ENCODE results near the gene HIPK1. TPM values are rescaled to one million over a fixed set of nuclear protein-coding genes. Genes with fewer than 3 reads are reported as not detected.

Gene HIPK1
- total RNA-seq, 1 experiment from 2014 or later = 48.2 TPM

DNA sequence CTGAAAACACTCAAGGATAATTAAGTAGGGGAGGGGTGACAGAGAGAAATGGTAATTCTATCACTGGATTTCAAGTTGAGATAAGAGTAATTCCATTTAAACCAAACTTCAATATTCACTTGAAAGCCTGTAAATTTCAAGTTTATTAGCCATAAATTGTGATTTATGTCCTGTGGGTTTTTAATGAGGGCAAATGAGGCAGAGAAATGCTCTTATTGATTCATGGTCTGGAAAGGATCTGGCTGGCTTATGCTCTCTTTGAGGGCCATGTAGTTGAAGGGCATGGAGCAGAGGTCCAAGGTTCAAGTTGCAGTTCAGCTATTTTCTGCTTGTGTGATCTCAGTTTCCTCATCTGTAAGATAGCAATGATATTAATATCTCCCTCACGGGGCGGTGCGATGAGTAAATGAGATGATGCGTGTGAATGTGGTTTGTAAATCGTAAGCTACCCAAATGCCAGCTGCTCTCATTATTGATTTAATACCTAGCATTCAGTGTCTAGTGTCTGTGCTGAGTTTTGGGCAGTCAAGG, 62.4 kb downstream of the HIPK1 start:
- Mint-ChIP-seq H3K4me1 (ENCODE audit: low read depth, unreplicated experiment) (no peaks in the 10 kb centered on the region), H3K4me3 (ENCODE audit: unreplicated experiment) (no peak overlapping the region), H3K27ac (ENCODE audit: unreplicated experiment) (no peak overlapping the region), H3K9me3 (ENCODE audit: unreplicated experiment) (peaks cover 12% of the 10 kb centered on the region), H3K27me3 (ENCODE audit: insufficient read depth, unreplicated experiment) (no peaks in the 10 kb centered on the region), H3K36me3 (ENCODE audit: insufficient read depth, unreplicated experiment) (no peaks in the 10 kb centered on the region)
- peaks cover 5% of the 10 kb centered on the region for H3K9me3 ChIP-seq
- no peak overlapping the region for H3K4me3 ChIP-seq (ENCODE audit: low read depth, low read length)
- ChIA-PET POLR2A (no interaction called here), CTCF (no interaction called here)
- H3K4me1 ChIP-seq = no peaks in the 10 kb centered on the region
- TF ChIP-seq, protein P1, sequence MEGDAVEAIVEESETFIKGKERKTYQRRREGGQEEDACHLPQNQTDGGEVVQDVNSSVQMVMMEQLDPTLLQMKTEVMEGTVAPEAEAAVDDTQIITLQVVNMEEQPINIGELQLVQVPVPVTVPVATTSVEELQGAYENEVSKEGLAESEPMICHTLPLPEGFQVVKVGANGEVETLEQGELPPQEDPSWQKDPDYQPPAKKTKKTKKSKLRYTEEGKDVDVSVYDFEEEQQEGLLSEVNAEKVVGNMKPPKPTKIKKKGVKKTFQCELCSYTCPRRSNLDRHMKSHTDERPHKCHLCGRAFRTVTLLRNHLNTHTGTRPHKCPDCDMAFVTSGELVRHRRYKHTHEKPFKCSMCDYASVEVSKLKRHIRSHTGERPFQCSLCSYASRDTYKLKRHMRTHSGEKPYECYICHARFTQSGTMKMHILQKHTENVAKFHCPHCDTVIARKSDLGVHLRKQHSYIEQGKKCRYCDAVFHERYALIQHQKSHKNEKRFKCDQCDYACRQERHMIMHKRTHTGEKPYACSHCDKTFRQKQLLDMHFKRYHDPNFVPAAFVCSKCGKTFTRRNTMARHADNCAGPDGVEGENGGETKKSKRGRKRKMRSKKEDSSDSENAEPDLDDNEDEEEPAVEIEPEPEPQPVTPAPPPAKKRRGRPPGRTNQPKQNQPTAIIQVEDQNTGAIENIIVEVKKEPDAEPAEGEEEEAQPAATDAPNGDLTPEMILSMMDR (IDR thresholded peaks at IDR 0.05; ENCODE audit: insufficient read depth in 1 of 2, low read depth in 1 of 2, low read length in 1 of 2, severe bottlenecking in 1 of 2, unreplicated experiment in 1 of 2) = no peak
- H3K27me3 ChIP-seq (replicated peaks; ENCODE audit: control insufficient read depth, insufficient read depth, low read length) = no peaks in the 10 kb centered on the region
- no peak for DNase-seq
- intact Hi-C loops (cut with micrococcal nuclease; ENCODE audit: unreplicated experiment) = no loop called here
- no peaks in the 10 kb centered on the region for H3K36me3 ChIP-seq (ENCODE audit: control insufficient read depth, insufficient read depth, low read length)
- no TSS peak for BruUV-seq (replicated peaks)

DNA sequence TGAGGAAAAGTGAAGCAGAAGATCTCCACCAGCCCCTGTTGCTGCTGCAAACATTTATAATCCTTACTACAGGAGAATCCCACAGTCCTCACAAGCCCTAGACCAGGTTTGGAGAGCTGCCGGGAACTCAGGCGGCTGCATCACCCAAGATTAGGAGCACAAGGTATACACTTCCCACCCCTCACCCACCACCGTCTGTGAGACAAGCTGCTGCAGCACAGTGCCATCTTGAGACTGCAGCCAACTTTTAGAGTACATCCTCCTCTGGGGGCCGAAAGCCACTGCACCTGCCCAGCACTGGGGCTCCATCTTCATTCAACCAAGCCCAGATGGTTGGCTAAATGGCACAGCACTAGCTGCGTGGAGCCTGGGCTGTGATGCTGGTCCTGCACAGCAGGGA, 63.9 kb downstream of the HIPK1 start:
- Mint-ChIP-seq H3K27me3 (ENCODE audit: insufficient read depth, unreplicated experiment) (no peaks in the 10 kb centered on the region), H3K4me3 (ENCODE audit: unreplicated experiment) (no peak overlapping the region), H3K9me3 (ENCODE audit: unreplicated experiment) (no peaks in the 10 kb centered on the region), H3K27ac (ENCODE audit: unreplicated experiment) (no peak overlapping the region), H3K4me1 (ENCODE audit: low read depth, unreplicated experiment) (no peaks in the 10 kb centered on the region), H3K36me3 (ENCODE audit: insufficient read depth, unreplicated experiment) (no peaks in the 10 kb centered on the region)
- H3K4me1 ChIP-seq = no peaks in the 10 kb centered on the region
- H3K4me3 ChIP-seq (ENCODE audit: low read depth, low read length) = no peak overlapping the region
- peaks cover 5% of the 10 kb centered on the region for H3K9me3 ChIP-seq
- intact Hi-C loops (cut with micrococcal nuclease; ENCODE audit: unreplicated experiment) = no loop called here
- ChIA-PET POLR2A (no interaction called here), CTCF (no interaction called here)
- no peaks in the 10 kb centered on the region for H3K27me3 ChIP-seq (replicated peaks; ENCODE audit: control insufficient read depth, insufficient read depth, low read length)
- H3K36me3 ChIP-seq (ENCODE audit: control insufficient read depth, insufficient read depth, low read length) = no peaks in the 10 kb centered on the region
- DNase-seq = no peak
- BruUV-seq (replicated peaks) = no TSS peak
- TF ChIP-seq, protein P1 (IDR thresholded peaks at IDR 0.05; ENCODE audit: insufficient read depth in 1 of 2, low read depth in 1 of 2, low read length in 1 of 2, severe bottlenecking in 1 of 2, unreplicated experiment in 1 of 2) = no peak

DNA sequence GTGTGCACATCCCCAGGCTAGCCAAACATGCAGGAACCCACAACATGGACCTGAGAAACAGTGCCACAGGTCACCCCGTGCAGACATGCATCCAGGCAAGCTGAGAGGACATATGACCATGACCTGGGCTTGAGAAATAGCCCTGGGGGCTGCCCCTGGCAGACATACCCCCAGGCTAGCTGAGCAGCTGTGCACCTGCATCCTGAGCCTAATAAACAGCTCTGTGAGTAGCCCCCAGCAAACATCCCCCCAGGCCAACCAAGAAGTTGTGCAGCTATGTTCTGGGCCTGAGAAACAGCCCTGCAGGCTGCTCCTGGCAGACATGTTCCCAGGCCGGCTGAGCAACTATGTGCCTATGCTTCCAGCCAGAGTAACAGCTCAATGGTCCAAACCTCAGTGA, 64.6 kb downstream of the HIPK1 start:
- no peaks in the 10 kb centered on the region for H3K27me3 ChIP-seq (replicated peaks; ENCODE audit: control insufficient read depth, insufficient read depth, low read length)
- Mint-ChIP-seq H3K4me3 (ENCODE audit: unreplicated experiment) (no peak overlapping the region), H3K27me3 (ENCODE audit: insufficient read depth, unreplicated experiment) (no peaks in the 10 kb centered on the region)

More for the DNA sequence above, 64.6 kb downstream of the HIPK1 start:
- H3K36me3 ChIP-seq (ENCODE audit: control insufficient read depth, insufficient read depth, low read length) = no peaks in the 10 kb centered on the region
- ChIA-PET POLR2A (no interaction called here), CTCF (no interaction called here)
- H3K9me3 ChIP-seq = peaks cover 5% of the 10 kb centered on the region
- Mint-ChIP-seq H3K9me3 (ENCODE audit: unreplicated experiment) (no peaks in the 10 kb centered on the region), H3K4me1 (ENCODE audit: low read depth, unreplicated experiment) (no peaks in the 10 kb centered on the region), H3K27ac (ENCODE audit: unreplicated experiment) (no peak overlapping the region), H3K36me3 (ENCODE audit: insufficient read depth, unreplicated experiment) (no peaks in the 10 kb centered on the region)
- no peak for DNase-seq
- BruUV-seq (replicated peaks) = no TSS peak
- no peaks in the 10 kb centered on the region for H3K4me1 ChIP-seq
- intact Hi-C loops (cut with micrococcal nuclease; ENCODE audit: unreplicated experiment) = no loop called here
- TF ChIP-seq, protein P1 (IDR thresholded peaks at IDR 0.05; ENCODE audit: insufficient read depth in 1 of 2, low read depth in 1 of 2, low read length in 1 of 2, severe bottlenecking in 1 of 2, unreplicated experiment in 1 of 2) = no peak
- no peak overlapping the region for H3K4me3 ChIP-seq (ENCODE audit: low read depth, low read length)

All from Caco-2 (cell line).